ENCODE data around the gene LZTS2. TPM values are rescaled to one million over a fixed set of nuclear protein-coding genes. Genes with fewer than 3 reads are reported as not detected.

The LZTS2 gene
- polyA plus RNA-seq, 1 of the 3 experiments (the other 2 are of a cell fraction) = 50.6 TPM

- H3K9ac ChIP-seq = no peak overlapping the region
- no peak overlapping the region for H2AFZ ChIP-seq (ENCODE audit: low read depth)
- H3K4me2 ChIP-seq = no peak overlapping the region
- DNase-seq = no peak
- no peak overlapping the region for H3K27ac ChIP-seq (ENCODE audit: low read depth in 2 of 2, low read length in 1 of 2)
- H3K79me2 ChIP-seq (ENCODE audit: insufficient read depth) = no peaks in the 10 kb centered on the region
- H3K27me3 ChIP-seq (ENCODE audit: insufficient read depth) = no peaks in the 10 kb centered on the region
- peaks cover 3% of the 10 kb centered on the region for H3F3A ChIP-seq (replicated peaks; ENCODE audit: insufficient read depth)
- no peaks in the 10 kb centered on the region for H4K20me1 ChIP-seq (ENCODE audit: insufficient read depth)
- peaks cover 4 to 19% of the 10 kb centered on the region in 2 experiments; a peak in 2 of 4 replicates for H3K4me1 ChIP-seq (ENCODE audit: control insufficient read depth in 1 of 2, insufficient read depth in 2 of 2, low read depth in 1 of 2, low read length in 1 of 2)
- H3K9me2 ChIP-seq = no peaks in the 10 kb centered on the region
- H3K36me3 ChIP-seq (replicated peaks in 1 of 2; ENCODE audit: control insufficient read depth in 1 of 2, insufficient read depth in 2 of 2, low read length in 1 of 2) = peaks cover 0 to 9% of the 10 kb centered on the region in 2 experiments
- ChIA-PET CTCF (interaction anchor here (0.7 kb wide), 1 partner anchor 40 kb away, joined by 3 read pairs; no protein-coding TSS in a partner anchor), POLR2A (interaction anchor here (0.9 kb wide), 1 partner anchor 10 kb away, joined by 3 read pairs; no protein-coding TSS in a partner anchor)
- H3K4me3 ChIP-seq (ENCODE audit: low read depth in 2 of 2, low read length in 1 of 2) = no peak overlapping the region
- WGBS (ENCODE audit: low lambda C conversion rate) = 75% methylated on average over 4 of the region's 4 CpGs
- TF ChIP-seq TEAD4 (IDR thresholded peaks at IDR 0.05; ENCODE audit: borderline replicate concordance, insufficient read depth) (no peak), TAF1 (IDR thresholded peaks at IDR 0.05; ENCODE audit: borderline replicate concordance, low read depth, low read length) (no peak), USF2 (IDR thresholded peaks at IDR 0.05; ENCODE audit: borderline replicate concordance, low read depth, low read length) (no peak), RXRA (IDR thresholded peaks at IDR 0.05; ENCODE audit: borderline replicate concordance, low read depth) (no peak), ELF1 (IDR thresholded peaks at IDR 0.05) (no peak), REST (IDR thresholded peaks at IDR 0.05; ENCODE audit: low read depth, low read length) (no peak)
- no peaks in the 10 kb centered on the region for H3K9me3 ChIP-seq
Observed at GRCh38 chr10:100970914-100971811, 28.4 kb upstream of the LZTS2 start.

- Histone ChIP-seq H3K79me2 (ENCODE audit: insufficient read depth) (no peaks in the 10 kb centered on the region), H4K20me1 (ENCODE audit: insufficient read depth) (no peaks in the 10 kb centered on the region), H3K36me3 (replicated peaks in 1 of 2; ENCODE audit: control insufficient read depth in 1 of 2, insufficient read depth in 2 of 2, low read length in 1 of 2) (no peaks in the 10 kb centered on the region), H3K4me3 (ENCODE audit: low read depth in 2 of 2, low read length in 1 of 2) (no peak overlapping the region), H3K4me1 (ENCODE audit: control insufficient read depth in 1 of 2, insufficient read depth in 2 of 2, low read depth in 1 of 2, low read length in 1 of 2) (peaks cover 4 to 19% of the 10 kb centered on the region in 2 experiments; a peak in 2 of 4 replicates), H3K9ac (no peak overlapping the region), H3K9me3 (no peaks in the 10 kb centered on the region), H3K27me3 (ENCODE audit: insufficient read depth) (no peaks in the 10 kb centered on the region), H3K4me2 (no peak overlapping the region), H2AFZ (ENCODE audit: low read depth) (no peak overlapping the region), H3K9me2 (no peaks in the 10 kb centered on the region), H3K27ac (ENCODE audit: low read depth in 2 of 2, low read length in 1 of 2) (no peak overlapping the region), H3F3A (replicated peaks; ENCODE audit: insufficient read depth) (peaks cover 3% of the 10 kb centered on the region)
- no peak for DNase-seq
- POLR2A ChIA-PET = interaction anchor here (0.9 kb wide), 1 partner anchor 9 kb away, joined by 3 read pairs; no protein-coding TSS in a partner anchor
- 76% methylated on average over 12 of the region's 13 CpGs for WGBS (ENCODE audit: low lambda C conversion rate)
- CTCF ChIA-PET = interaction anchor here (0.6 to 1.4 kb wide), 4 partner anchors 24 to 49 kb away, joined by 3 to 4 read pairs (median 3); no protein-coding TSS in a partner anchor
- TF ChIP-seq TCF12 (IDR thresholded peaks at IDR 0.05) (no peak), USF2 (IDR thresholded peaks at IDR 0.05; ENCODE audit: borderline replicate concordance, low read depth, low read length) (no peak), POLR2AphosphoS5 (IDR thresholded peaks at IDR 0.05; ENCODE audit: low read depth, low read length) (no peak), SMC3 (IDR thresholded peaks at IDR 0.05; ENCODE audit: low read depth, low read length) (no peak), FOXJ3 (CRISPR knock-in tag; IDR thresholded peaks at IDR 0.05) (no peak), SIN3A (IDR thresholded peaks at IDR 0.05; ENCODE audit: borderline replicate concordance, low read depth, low read length) (no peak), JUND (IDR thresholded peaks at IDR 0.05) (no peak), MEF2A (IDR thresholded peaks at IDR 0.05; ENCODE audit: borderline replicate concordance, low read depth) (no peak), GATA2 (CRISPR knock-in tag; IDR thresholded peaks at IDR 0.05) (no peak), IRF3 (IDR thresholded peaks at IDR 0.05; ENCODE audit: low read depth, low read length) (no peak), RAD21 (IDR thresholded peaks at IDR 0.05; ENCODE audit: low read length) (no peak), MAX (IDR thresholded peaks at IDR 0.05; ENCODE audit: low read depth) (no peak), CHD2 (IDR thresholded peaks at IDR 0.05; ENCODE audit: low read length, partially characterized antibody) (no peak)
Observed at GRCh38 chr10:100972115-100972903, 27.3 kb upstream of the LZTS2 start.

Data from SK-N-SH (cell line).